GM18499 (cell line): Measurements from ENCODE around the gene ATP5F1D.
"Not testable (repeated sequence)": the region's sequence is repeated elsewhere in the genome, so short reads cannot be mapped to it uniquely, and the experiment has no call there.

Experiments used
- ATAC-seq: cut with Tn5 transposase; IDR thresholded peaks from one replicate; pipeline ENCODE4 v1.9.1; 2021; ENCODE audit warnings: moderate number of reproducible peaks; ENCODE audit not compliant: insufficient read depth, unreplicated experiment

ATP5F1D gene

DNA sequence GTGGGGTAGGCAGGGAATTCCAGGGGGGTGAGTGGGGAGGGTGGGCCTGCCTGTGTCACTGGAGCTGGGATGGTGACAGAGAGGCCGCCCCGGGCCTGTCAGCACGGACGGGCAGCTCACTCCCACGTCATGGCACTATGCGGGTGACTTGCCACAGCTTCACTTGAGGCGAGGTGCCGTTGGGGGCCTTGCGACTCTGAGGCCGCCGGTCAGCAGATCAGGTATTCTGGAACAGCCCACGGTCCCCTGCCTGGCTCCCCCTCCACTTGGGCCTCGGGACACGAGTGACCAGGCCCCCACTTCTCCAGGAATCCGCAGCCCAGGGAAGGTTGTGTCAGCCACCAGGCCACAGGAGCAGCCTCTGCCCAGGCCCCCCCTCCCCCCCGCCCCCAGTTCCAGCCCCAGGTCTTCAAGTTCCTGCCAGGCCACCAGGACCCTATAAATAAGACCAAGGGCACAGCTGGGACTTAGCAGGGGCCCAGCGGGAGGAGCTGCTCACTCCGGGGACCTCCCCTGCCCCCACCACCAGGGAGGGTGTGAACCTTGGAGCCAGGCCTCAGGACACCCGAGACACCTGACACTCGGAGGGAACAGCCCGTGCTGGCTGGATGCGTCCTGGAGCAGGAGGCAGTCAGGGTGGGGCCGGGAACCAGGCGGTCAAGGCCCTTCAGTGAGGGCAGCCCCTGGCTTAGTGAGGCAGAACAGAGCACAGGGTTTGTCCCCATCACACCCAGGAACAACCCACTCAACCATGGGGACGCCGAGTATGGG is 4.1 kb downstream of the ATP5F1D start:
- no peak for ATAC-seq

- ATAC-seq = not testable (repeated sequence)
Measured at GRCh38 chr19:1246265-1247087, 4.9 kb downstream of the ATP5F1D start.

DNA sequence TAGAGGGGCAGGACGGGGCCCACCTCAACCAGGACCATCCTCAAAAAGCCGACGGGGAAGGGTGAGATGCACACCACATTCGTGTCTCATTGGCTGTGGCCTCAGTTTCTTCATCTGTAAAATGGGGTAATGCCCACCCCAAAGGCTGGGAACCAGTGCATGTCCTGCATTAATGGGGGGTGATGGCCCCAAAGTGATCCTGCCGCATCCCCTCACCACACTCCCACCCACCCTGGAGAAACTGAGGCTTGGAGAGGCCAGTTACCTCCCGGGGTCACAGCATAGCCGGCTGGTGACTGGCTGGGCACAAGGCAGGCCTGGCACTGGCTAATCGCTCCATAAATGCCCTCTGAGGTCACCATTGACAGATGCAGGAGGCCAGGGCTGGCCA is 6.2 kb downstream of the ATP5F1D start:
- no peak for ATAC-seq

DNA sequence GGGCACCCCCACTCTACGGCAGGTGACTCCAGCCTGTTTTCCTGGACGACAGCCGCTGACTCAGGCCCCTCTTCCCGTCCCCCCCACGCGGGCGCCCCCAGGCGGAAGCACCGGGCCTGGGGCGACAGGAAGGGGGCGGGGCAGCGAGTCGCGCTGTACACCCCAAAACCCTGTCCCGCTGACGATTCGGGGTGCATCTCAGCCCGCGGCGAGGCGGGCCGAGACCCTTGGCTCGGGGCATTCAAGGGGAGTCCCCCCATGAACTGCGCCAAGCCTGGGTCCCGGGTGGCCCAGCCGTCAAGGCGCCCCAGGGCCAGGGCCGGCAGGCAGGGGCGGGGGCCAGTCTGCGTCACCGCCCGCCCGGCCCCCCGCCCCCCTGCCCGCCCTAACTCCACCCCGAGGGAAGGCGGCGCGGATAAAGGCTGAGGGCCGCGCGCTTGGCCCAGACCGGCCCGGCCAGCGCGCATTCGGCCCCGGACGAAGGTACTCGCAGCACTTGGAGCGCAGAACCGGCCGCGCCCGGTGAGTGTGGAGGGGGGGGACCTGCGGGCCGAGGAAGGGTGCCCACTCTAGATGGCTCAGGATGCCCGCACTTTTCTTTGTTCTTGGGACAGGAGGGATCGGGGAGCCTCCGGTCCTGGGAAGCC is 6.7 kb downstream of the ATP5F1D start, which contains the start of gene MIDN:
MIDN (plus strand) TSS at position 445 of the 647 bp plus-strand sequence. CDS start 1,714 bp downstream, outside the sequence.
- no peak for ATAC-seq

DNA sequence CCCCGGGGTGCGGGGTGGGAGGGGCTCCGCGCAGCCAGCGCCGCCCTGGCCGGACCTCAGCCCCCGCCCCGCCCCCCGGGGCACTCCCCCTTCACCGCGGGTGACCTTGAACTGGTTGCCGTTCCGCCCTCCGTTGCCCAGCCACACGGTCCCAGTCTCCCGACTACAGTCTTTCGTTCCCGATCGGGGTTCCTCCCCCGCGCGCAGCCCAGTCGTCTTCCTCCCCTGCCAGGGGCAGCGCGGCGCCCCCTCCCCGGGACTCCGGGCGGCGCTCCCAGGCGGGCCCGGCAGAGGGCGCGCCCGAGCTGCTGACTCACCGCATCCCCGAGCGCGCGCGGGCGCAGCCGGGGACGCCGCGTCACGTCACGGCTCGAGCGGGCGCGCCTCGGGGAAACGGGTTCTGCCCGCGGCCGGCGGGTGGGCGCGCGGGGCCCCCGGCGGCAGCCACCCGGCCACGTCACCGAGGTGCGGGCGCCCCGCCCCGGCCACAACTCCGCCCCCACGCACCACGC is 7.3 kb downstream of the ATP5F1D start:
- no peak for ATAC-seq

GRCh38 chr19:1249298-1249989 is 7.9 kb downstream of the ATP5F1D start:
- ATAC-seq = no peak

DNA sequence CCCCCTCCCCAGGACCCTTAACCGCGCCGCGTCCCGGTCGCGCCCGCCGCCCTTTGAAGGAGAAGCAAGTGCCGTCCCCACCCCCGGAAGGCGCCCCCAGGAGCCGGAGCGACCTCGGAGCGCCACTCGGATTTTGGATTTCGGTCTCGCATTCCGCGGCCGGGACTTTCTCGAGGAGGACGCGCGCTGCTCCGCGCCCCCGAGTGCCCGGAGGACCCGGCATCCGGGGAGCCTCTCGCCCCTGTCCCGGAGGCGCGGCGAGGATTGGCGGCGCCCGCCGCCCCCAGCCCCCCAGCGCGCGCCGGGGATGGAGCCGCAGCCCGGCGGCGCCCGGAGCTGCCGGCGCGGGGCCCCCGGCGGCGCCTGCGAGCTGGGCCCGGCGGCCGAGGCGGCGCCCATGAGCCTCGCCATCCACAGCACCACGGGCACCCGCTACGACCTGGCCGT is 8.5 kb downstream of the ATP5F1D start:
- no peak for ATAC-seq

DNA sequence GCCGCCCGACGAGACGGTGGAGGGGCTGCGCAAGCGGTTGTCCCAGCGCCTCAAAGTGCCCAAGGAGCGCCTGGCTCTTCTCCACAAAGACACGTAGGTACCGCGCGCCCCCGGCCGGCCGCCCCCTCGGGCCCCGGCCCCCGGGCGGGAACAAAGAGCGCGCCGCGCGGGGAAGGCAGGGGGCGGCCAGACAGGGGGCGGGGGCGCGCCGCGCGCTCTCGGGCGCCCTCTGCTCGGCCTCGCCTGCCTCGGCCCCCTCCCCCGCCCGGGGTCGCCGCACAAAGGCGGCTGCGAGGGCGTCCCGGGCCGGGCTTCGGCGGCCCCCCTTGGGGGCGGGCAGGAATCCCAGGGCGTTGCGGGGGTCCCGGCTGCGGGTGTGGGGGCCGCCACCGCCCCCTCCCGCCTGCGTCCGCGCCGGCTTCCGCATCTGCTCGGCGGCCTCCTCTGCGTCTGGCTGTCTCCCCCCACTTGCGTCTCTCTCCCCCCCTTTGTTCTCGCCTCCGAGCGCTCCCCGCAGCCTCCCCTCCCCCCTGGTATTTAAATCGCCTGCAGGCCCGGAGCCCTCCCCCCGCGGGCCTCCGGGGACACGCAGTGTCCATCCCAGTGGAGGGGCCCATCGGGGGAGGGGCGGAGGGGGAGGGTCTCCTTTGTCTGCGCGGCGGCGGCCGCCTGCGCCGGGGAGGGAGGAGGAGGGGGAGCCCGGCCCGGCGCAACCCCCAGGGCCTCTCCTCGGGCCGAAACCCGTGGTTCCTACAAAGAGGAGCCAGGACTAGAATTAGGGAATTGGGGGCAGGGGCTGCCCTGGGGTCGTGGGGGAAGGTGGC is 9.1 kb downstream of the ATP5F1D start:
- no peak for ATAC-seq

GRCh38 chr19:1251330-1252220 is 10.0 kb downstream of the ATP5F1D start:
- no peak for ATAC-seq

GRCh38 chr19:1252221-1252820 is 10.8 kb downstream of the ATP5F1D start:
- no peak for ATAC-seq

GRCh38 chr19:1252821-1253513 is 11.4 kb downstream of the ATP5F1D start:
- no peak for ATAC-seq

DNA sequence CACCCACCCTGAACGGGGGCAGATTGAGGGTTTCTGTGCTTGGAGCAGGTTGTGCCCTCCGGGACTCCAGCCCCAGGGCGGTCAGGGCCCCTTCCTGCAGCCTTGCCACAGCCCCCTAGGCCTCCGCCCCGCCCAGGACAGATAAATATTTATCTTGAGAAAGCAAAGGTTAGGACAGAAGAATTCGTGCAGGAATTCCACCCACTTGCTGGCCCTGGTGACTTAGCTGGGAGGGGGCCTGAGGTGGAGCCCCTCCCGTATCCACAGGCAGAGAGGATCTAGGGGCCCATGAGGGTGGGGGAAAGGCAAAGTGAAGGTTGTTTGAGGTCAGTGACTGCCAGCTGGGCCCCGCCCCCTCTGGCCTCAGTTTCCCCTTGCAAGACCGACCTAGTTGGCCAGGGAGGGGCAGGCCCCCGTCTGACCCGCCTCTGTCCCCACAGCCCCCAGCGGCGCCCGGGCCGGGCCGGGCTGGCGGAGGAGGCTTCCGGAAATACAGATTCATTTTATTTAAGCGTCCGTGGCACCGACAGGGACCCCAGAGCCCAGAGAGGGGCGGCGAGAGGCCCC is 12.0 kb downstream of the ATP5F1D start:
- no peak for ATAC-seq

- no peak for ATAC-seq
Measured at GRCh38 chr19:1254081-1254527, 12.6 kb downstream of the ATP5F1D start.

GRCh38 chr19:1254530-1255185 is 13.1 kb downstream of the ATP5F1D start:
- no peak for ATAC-seq

DNA sequence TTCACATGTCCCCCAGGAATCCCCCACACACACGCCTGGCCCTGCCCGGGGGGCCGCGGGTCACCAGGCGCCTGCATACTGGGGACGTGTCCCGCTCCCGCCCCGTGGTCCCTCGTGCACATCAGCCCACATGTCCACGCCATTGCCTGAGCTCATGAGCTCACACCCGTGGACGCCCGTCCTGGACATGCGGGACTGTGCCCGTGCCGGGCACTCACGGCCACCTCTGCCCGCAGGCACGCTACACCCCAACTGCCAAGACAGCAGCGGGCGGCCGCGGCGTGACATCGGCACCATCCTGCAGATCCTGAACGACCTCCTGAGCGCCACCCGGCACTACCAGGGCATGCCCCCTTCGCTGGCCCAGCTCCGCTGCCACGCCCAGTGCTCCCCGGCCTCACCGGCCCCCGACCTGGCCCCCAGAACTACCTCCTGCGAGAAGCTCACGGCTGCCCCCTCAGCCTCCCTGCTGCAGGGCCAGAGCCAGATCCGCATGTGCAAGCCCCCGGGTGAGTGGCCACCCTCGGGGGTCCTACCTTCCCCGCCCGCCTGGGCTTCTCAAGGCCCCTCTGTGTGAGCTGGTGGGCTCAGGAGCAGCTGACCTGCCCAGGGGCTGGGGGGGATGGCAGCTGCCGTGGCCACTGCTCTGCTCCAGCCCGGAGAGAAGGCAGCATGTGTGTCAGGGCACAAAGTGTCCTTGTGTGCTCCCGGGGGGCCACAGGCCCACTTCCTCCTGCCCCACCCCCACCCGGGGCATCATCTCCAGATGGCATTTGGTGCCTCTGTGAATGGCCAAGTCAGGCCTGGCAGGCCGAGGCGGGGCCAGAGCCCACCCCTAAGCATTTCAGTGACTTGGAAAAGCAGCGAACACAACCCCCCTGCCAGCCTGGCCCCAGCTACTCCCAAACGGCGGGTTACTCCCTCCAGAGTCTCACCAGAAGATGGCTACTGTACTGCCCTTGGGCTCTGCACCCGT is 13.9 kb downstream of the ATP5F1D start:
- no peak for ATAC-seq
